Activated CD8-positive, alpha-beta memory T cell treated with anti-CD3 and anti-CD28 coated beads for 24 hours (primary cell): ENCODE measurements around the gene TENM4.

Experiments
- DNase-seq: peaks from one replicate; pipeline ENCODE4 v3.0.0-alpha.2; 2020

TENM4 gene

GRCh38 chr11:79045018-79045799, 395.6 kb downstream of the TENM4 start:
- DNase-seq = no peak

GRCh38 chr11:79044201-79044600, 396.6 kb downstream of the TENM4 start:
- DNase-seq = no peak

- no peak for DNase-seq
Measured at GRCh38 chr11:79043726-79044125, 397.1 kb downstream of the TENM4 start.

GRCh38 chr11:79042824-79043223, 398.0 kb downstream of the TENM4 start:
- no peak for DNase-seq

- no peak for DNase-seq
Measured at GRCh38 chr11:79040348-79040747, 400.5 kb downstream of the TENM4 start.

- DNase-seq = no peak
Measured at GRCh38 chr11:79039122-79039521, 401.7 kb downstream of the TENM4 start.

GRCh38 chr11:79035881-79036280, 404.9 kb downstream of the TENM4 start:
- DNase-seq = no peak

DNA sequence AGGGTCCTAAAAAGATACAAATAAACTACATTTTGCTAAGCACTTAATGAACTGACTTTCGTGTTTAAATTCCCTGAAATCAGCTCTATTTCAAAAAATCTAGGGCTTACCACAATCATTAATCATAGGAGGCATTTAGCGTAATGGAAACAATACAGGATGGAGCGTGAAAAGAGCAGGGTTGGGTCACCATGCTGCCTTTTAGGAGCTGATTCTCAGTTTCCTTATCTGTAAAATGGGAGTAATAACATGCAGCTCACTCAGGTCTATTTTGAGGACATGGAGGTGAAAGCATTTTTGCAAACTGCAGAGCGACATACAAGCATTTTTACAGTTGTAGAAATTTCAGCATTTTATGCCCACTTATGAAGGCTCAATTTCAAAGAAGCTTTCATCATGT, 407.0 kb downstream of the TENM4 start:
- DNase-seq = no peak

DNA sequence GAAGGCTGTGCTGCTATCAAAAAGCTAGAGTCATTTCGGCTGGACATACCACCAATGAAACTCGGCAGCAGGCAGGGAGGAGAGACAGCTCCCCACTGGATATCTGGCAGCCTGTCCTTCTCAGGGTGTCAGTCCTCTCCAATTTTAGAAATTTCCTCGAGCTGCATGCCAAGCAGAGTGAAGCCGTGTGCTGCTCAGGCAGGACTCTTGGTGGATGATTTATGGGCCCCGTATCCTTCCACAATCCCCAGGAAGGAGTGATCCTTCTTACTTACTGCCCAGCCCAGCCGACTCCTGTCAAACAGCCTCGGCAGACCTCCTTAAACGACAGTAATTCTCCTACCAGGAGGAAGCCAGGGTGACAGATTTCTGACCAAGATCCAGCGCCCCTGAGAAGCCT, 410.4 kb downstream of the TENM4 start:
- DNase-seq = no peak

GRCh38 chr11:79028225-79028624, 412.6 kb downstream of the TENM4 start:
- no peak for DNase-seq

DNA sequence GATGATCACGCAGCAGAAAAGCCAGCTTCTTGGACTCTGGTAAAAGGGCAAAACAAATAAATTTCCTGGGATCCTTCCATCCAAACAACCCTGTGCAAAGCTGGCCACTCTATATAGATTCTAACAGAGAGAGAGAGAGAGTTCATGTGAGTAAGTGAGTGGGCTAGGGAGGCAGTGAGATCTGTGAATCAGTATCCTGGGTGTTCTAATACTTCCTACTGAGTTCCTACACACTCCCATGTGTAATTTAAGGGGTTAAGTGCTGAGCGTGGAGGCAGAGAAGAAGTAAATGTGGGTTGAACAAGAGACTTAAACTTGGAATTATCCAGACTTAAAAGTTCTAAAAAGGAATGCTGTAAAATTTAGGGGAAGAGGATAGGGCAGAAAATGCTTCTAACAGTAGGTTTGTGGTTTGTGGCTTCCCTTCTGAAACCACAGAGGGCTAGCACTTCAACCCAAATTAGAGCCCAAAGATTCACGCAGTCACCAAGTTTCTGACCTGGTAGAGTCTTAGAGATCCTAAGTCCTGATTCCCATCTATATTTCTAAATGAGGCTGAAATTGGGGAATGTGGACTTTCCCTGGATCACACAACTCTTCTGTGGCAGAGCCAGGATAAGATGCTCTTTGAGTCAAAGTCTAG, 413.9 kb downstream of the TENM4 start:
- DNase-seq = no peak

GRCh38 chr11:79025622-79026021, 415.2 kb downstream of the TENM4 start:
- DNase-seq = no peak

GRCh38 chr11:79025097-79025496, 415.7 kb downstream of the TENM4 start:
- no peak for DNase-seq

- no peak for DNase-seq
Measured at GRCh38 chr11:79022265-79022664, 418.6 kb downstream of the TENM4 start.

- DNase-seq = no peak
Measured at GRCh38 chr11:79021601-79022000, 419.2 kb downstream of the TENM4 start.

GRCh38 chr11:79019975-79020374, 420.9 kb downstream of the TENM4 start:
- DNase-seq = no peak

DNA sequence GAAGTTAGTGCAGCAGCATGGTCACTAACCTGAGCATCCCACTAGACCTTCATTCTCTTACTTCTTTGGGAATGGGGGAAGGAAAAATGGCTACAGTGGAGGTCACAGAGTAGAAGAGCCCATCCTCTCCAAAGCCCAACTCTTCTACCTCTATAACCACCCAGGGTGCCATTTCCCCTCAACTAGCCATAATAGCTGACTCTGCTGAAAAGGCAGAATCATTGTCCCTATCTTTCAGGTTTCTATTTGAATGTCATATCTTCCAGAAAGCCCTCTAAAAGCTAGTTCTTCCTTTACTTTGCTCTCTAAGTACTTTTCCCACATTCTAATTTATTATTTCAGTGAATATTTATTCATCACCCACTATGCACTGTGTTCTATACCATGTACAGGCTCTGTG, 421.6 kb downstream of the TENM4 start:
- no peak for DNase-seq

DNA sequence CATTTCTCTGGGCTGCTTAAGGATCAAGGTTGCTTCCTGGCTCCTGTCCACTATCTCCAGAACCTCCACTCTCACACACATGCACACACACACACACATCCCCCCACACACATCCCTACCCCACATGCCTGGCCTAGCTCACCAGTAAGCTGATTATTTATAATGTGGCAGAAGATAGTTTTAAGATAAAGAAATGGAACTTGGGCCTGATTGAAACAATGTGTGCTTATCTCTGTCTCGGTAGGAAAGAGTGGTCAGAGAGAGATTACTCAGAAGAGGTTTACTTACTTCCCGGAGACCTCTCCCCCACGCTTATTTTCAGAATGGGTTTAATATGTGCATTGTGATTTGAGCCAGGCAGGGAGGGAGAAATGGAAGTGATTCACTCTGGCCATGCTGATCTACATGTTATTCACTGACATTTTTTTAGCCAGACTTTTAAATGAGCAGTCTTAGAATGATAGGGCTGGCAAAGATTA, 422.4 kb downstream of the TENM4 start:
- no peak for DNase-seq

GRCh38 chr11:79017811-79018210, 423.0 kb downstream of the TENM4 start:
- DNase-seq = no peak

GRCh38 chr11:79013509-79013908, 427.3 kb downstream of the TENM4 start:
- DNase-seq = no peak

DNA sequence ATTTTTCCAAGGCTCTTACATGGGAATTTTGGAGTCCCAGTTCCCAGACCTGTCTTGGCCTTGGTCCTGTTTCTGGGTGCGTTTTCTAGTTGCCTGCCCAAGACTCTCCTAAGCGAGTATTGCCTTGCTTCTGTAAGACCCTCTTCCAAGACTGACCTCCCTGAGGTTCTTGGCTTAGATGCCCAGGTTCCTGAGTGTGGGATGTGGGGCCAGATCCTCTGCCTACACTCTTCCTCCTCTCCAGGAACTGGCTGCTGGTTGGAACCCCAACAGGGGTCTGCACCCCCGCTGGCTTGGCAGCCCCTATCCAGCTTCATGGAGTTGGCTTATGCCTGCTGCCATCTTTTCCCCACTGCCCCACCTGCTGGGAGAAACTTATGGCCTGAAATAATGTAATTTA, 429.5 kb downstream of the TENM4 start:
- no peak for DNase-seq

- no peak for DNase-seq
Measured at GRCh38 chr11:79007771-79008402, 432.9 kb downstream of the TENM4 start.

- no peak for DNase-seq
Measured at GRCh38 chr11:79006854-79007253, 434.0 kb downstream of the TENM4 start.

DNA sequence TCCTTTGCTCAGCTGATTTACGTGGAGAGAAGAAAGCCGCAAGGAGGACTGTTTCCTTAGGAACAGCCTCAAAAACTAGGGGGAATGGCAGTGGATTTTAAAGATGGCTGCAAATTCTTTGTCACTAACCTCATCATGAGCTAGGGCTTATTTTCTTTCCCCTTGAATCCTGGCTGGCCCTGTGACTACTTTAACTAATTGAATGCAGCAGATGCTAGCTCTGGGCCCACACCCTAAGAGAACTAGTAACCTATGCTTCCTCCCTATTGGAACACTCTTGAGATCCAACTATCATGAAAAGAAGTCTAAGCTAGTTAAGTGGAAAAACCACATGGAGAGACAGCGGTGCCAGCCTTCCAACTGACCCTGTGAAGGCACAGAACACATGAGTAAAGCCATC, 444.8 kb downstream of the TENM4 start:
- DNase-seq = no peak
